Sigmoid colon (tissue), 3 donors: ENCODE measurements around the gene RFC5.

Experiments used
- CTCF ChIP-seq, 4 experiments: fragments of 450-650 bp in 3 of 4; fragments of 200-600 bp in 1 of 4; IDR thresholded peaks; one replicate each; pipeline ENCODE4 v1.5.1; 2016 to 2019; ENCODE audit warnings: antibody characterized with exemption in 4 of 4, mild to moderate bottlenecking in 3 of 4, moderate library complexity in 2 of 4
- POLR2A ChIP-seq, 2 donors: fragments of 450-650 bp; IDR thresholded peaks; one replicate each; pipeline ENCODE4 v1.6.1; 2016; ENCODE audit warnings: antibody characterized with exemption in 2 of 2, mild to moderate bottlenecking in 2 of 2, moderate library complexity in 2 of 2

- TF ChIP-seq CTCF (IDR thresholded peaks at IDR 0.05): no peak
- no peak for TF ChIP-seq POLR2A (IDR thresholded peaks at IDR 0.05)
These were observed 48.1 kb downstream of the RFC5 start for GRCh38 chr12:118064608-118065007.
